Transverse colon (tissue), 4 donors: Measurements from ENCODE around the gene OGG1. TPM values are rescaled to one million over a fixed set of nuclear protein-coding genes. Genes with fewer than 3 reads are reported as not detected.

Experiments used
- DNase-seq: peaks from one replicate; pipeline ENCODE4 v3.0.0-alpha.2; 2019
- H3K27ac ChIP-seq, 4 donors: fragments of 200-600 bp; sonication (generic); 2 replicates each; pipeline ENCODE4 v1.5.1; 2016 to 2018; ENCODE audit warnings: inconsistent platforms in 4 of 4
- H3K27me3 ChIP-seq: fragments of 200-600 bp; sonication (generic); 2 replicates; pipeline ENCODE4 v1.5.1; 2017; ENCODE audit warnings: inconsistent platforms
- H3K36me3 ChIP-seq, 4 donors: fragments of 200-600 bp; sonication (generic); 2 replicates each; pipeline ENCODE4 v1.5.1; 2017 to 2019; ENCODE audit warnings: inconsistent platforms in 4 of 4
- H3K4me1 ChIP-seq, 4 donors: fragments of 200-600 bp; sonication (generic); 2 replicates each; pipeline ENCODE4 v1.5.1; 2017 to 2020; ENCODE audit warnings: inconsistent platforms in 4 of 4
- H3K4me3 ChIP-seq, 4 donors: fragments of 200-600 bp; sonication (generic); 1 replicate in 1 of 4; 2 replicates in 3 of 4; pipeline versions ENCODE4 v1.5.1 to v1.6.1; 2017 to 2019; ENCODE audit warnings: inconsistent platforms in 4 of 4
- H3K9me3 ChIP-seq, 2 donors: fragments of 200-600 bp; sonication (generic); 2 replicates each; pipeline ENCODE4 v1.5.1; 2017 to 2019; ENCODE audit warnings: inconsistent platforms in 2 of 2
- EP300 ChIP-seq: sonication (generic); formaldehyde crosslinking; IDR thresholded peaks from one replicate; pipeline ENCODE4 v1.6.1; 2017; ENCODE audit warnings: antibody characterized with exemption, low read depth
- POLR2A ChIP-seq: fragments of 450-650 bp; IDR thresholded peaks from one replicate; pipeline ENCODE4 v1.6.1; 2016; ENCODE audit warnings: antibody characterized with exemption, mild to moderate bottlenecking, moderate library complexity
- POLR2AphosphoS5 ChIP-seq, 3 donors: sonication (generic); formaldehyde crosslinking; IDR thresholded peaks; one replicate each; pipeline ENCODE4 v1.6.1; 2016; ENCODE audit warnings: antibody characterized with exemption in 3 of 3
- WGBS, 2 donors: methylation state at CpG; one replicate each; pipeline ENCODE4 v1.1.5; 2018; ENCODE audit warnings: low coverage in 1 of 2; 5-methylcytosine and 5-hydroxymethylcytosine counted together
- in situ Hi-C, 4 donors: fragments of 200-750 bp; cut with MboI; loops; one replicate each; pipeline versions ENCODE4 v1.15.0 to v1.15.1; 2017; ENCODE audit warnings: low sequenced_read_pairs in 3 of 4, low pct_ligation_motif_present in 1 of 4, low pct_unique_long_range_greater_than_20kb in 1 of 4
- intact Hi-C: fragments of 100-400 bp; cut with DNase I; formaldehyde crosslinking; loops from one replicate; pipeline ENCODE4 v1.15.1; 2023; ENCODE audit warnings: low total_unique reads
- total RNA-seq, 4 donors: library from RNA; depleted of rRNA; stranded (reverse); fragments of >200 nt; gene quantifications; one replicate each; pipeline ENCODE4 v1.1.0, GENCODE V29; 2016
- TF ChIP-seq, protein P1 (sequence below), 5 experiments: fragments of 200-600 bp in 3 of 5; fragments of 450-650 bp in 2 of 5; sonication (generic) in 3 of 5; IDR thresholded peaks; 1 replicate in 2 of 5; 2 replicates in 3 of 5; pipeline ENCODE4 v1.5.1; 2016 to 2017; ENCODE audit warnings: antibody characterized with exemption in 5 of 5, inconsistent platforms in 3 of 5, mild to moderate bottlenecking in 2 of 5, moderate library complexity in 1 of 5

The OGG1 gene
- total RNA-seq, 4 donors from 2014 or later: 27.8 to 69.5 (median 39.7) TPM

DNA sequence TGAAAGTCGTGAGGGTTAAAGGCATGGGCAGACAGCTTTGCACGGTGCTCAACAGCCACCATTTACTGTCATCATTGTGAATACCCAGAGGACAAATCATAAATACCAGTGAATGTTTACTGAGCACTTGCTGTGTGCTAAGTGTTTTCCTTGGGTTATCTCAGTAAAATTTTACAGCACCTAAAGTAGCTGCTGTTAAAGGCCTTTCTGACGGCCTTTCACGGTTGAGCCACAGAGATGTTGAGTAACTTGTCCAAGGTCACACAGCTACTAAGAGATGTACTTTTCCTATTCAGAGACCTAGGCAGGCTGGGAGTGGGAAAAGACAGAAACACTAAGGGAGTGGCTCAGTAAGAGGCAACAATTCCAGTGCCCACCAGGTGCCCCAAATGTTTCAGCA, 46.5 kb upstream of the OGG1 start:
- intact Hi-C loops: no loop called here
- H3K27ac ChIP-seq: no peak overlapping the region
- H3K4me1 ChIP-seq: peaks cover 11 to 19% (median 16%) of the 10 kb centered on the region in 4 donors
- H3K36me3 ChIP-seq: peaks cover 0 to 11% (median 0%) of the 10 kb centered on the region in 4 donors
- DNase-seq: no peak
- peaks cover 19% of the 10 kb centered on the region for H3K27me3 ChIP-seq
- H3K4me3 ChIP-seq: no peak overlapping the region
- no peaks in the 10 kb centered on the region for H3K9me3 ChIP-seq
- 77 to 84% methylated on average over 3 to 4 of the region's 4 CpGs for WGBS, 2 donors
- TF ChIP-seq POLR2A: no peak
- TF ChIP-seq, protein P1, sequence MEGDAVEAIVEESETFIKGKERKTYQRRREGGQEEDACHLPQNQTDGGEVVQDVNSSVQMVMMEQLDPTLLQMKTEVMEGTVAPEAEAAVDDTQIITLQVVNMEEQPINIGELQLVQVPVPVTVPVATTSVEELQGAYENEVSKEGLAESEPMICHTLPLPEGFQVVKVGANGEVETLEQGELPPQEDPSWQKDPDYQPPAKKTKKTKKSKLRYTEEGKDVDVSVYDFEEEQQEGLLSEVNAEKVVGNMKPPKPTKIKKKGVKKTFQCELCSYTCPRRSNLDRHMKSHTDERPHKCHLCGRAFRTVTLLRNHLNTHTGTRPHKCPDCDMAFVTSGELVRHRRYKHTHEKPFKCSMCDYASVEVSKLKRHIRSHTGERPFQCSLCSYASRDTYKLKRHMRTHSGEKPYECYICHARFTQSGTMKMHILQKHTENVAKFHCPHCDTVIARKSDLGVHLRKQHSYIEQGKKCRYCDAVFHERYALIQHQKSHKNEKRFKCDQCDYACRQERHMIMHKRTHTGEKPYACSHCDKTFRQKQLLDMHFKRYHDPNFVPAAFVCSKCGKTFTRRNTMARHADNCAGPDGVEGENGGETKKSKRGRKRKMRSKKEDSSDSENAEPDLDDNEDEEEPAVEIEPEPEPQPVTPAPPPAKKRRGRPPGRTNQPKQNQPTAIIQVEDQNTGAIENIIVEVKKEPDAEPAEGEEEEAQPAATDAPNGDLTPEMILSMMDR (IDR thresholded peaks at IDR 0.05): no peak
- TF ChIP-seq POLR2AphosphoS5 (IDR thresholded peaks at IDR 0.05): no peak
- no peak for TF ChIP-seq EP300
- in situ Hi-C loops: no loop called here

DNA sequence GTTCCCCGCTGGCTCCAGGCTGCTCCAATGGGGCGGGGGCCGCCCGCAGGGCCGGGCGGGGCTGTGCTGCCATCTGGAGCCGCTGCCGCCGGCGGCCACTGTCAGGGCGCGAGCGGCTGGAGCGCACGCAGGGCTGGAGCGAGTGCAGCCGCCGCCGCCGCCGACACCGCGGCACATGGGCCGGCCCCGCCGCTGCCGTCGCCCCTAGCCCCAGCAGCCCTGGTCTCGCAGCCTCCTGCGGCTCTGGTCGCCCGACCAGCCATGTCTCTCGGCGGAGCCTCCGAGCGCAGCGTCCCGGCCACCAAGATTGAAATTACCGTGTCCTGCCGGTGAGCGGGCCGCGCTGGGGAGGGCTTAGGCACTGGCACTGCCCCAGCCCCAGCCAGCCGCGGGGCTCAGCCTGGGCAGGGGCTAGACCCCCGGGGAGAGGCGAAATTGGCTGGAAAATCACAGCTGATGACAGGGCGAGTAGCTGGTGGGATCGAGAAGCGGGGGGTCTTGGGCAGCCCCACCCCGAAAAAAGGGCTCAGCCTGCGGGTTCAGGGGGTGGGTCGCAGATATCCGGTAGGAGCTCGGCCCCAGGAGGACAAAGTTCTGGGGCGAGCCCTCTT, 45.9 kb upstream of the OGG1 start, which contains the start of gene CPNE9:
Gene CPNE9 (plus strand): TSS at position 98 of the 611 bp plus-strand sequence. CDS start 164 bp downstream, at position 262.
- in situ Hi-C loops: no loop called here
- H3K4me1 ChIP-seq: peaks cover 11 to 19% (median 16%) of the 10 kb centered on the region in 4 donors
- H3K36me3 ChIP-seq: peaks cover 0 to 6% (median 0%) of the 10 kb centered on the region in 4 donors
- intact Hi-C loops: no loop called here
- H3K4me3 ChIP-seq: peak within 1 kb of the TSS in 3 of 4 donors; percentile 1 to 43 (median 30)
- TF ChIP-seq EP300: no peak
- TF ChIP-seq POLR2A: no peak
- TF ChIP-seq, protein P1 (IDR thresholded peaks at IDR 0.05): no peak
- TF ChIP-seq POLR2AphosphoS5 (IDR thresholded peaks at IDR 0.05): no peak
- DNase-seq: no peak
- H3K27me3 ChIP-seq: peaks cover 19% of the 10 kb centered on the region
- 4% methylated on average over 23 of the region's 56 CpGs; no CpG with 5 or more reads in 1 of the 2 donors for WGBS, 2 donors
- H3K27ac ChIP-seq: no peak within 1 kb of the TSS
- no peaks in the 10 kb centered on the region for H3K9me3 ChIP-seq

DNA sequence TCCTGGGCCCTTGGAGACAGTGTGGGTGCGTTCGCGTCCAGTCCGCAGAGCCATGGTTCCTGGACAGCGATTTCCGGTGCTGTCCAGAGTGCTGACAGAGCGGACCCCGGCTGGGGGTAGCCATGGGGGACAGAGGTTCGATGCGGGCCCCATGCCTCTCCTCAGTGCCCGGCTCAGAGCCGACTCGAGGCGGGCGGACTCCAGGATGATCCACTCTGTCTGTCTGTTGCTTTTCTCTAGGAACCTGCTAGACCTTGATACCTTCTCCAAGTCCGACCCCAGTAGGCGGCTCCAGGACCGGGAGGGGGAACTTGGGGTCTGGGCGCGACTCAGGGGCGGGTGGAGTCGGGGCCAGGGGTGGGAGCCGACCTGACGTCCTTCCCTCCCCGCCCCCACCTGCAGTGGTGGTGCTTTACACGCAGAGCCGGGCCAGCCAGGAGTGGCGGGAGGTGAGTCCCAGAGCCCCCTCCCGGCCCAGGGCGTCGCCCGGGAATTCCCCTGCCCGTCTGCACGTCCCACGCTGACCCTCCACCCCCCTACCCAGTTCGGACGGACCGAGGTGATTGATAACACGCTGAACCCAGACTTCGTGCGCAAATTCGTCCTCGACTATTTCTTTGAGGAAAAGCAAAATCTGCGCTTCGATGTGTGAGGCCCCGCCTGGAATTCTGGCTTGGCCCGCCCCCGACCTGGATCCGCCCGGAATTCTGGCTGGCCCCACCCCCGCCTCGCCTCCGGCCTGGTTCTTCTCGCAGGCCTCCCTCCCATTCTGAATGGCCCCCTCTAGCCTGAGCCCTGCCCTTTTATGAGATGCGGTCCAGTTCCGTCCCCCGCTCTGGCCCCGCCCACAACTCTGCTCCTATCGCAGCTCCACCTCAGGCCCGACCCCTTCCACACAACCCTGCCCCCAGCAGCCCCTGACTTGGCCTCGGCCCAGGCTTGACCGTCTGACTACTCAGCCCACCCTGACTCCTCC, 45.1 kb upstream of the OGG1 start:
- Histone ChIP-seq H3K4me3 (peak overlapping the region in 3 of 4 donors; percentile 1 to 43 (median 30)), H3K4me1 (peaks cover 11 to 19% (median 16%) of the 10 kb centered on the region in 4 donors), H3K36me3 (peaks cover 0 to 6% (median 0%) of the 10 kb centered on the region in 4 donors), H3K27ac (no peak overlapping the region), H3K9me3 (no peaks in the 10 kb centered on the region), H3K27me3 (peaks cover 19% of the 10 kb centered on the region)
- WGBS, 2 donors: 4% methylated on average over 42 of the region's 62 CpGs; no CpG with 5 or more reads in 1 of the 2 donors
- in situ Hi-C loops (no loop called here), intact Hi-C loops (no loop called here)
- peak; percentile 26 for DNase-seq
- TF ChIP-seq POLR2A (no peak), POLR2AphosphoS5 (IDR thresholded peaks at IDR 0.05) (no peak), EP300 (no peak)
- TF ChIP-seq, protein P1 (IDR thresholded peaks at IDR 0.05): no peak

DNA sequence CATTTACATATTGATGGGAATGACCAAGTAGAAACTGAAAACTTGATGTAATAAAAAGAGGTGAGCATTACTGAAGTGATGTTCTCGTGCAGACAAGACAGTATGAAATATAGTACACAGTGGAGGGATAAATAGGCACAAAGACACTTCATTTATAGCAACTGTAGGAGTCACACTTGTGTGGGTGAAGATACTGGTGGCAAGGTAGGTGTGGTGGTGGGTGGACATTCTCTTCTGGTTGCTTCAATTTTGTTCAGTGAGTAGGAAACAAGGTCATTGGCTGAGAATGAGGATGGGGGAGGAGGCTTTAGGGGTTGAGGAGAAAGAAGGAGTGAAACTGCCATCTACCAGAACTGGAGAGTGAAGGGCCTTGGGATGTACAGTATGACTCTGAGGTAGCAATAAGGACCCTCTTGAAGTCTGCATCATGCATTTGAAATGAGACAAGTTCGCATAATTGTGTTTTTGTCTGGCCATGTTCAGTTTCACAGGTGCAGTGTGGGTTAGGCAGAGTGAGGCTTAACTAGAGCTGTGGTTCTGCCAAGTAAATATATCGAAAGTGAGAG, 39.5 kb upstream of the OGG1 start:
- Histone ChIP-seq H3K9me3 (no peaks in the 10 kb centered on the region), H3K36me3 (no peaks in the 10 kb centered on the region), H3K27ac (no peak overlapping the region), H3K4me3 (no peak overlapping the region), H3K4me1 (peaks cover 0 to 1% (median 0%) of the 10 kb centered on the region in 4 donors), H3K27me3 (peaks cover under 1% of the 10 kb centered on the region)
- no peak for DNase-seq
- 42 to 77% methylated on average over 1 to 3 of the region's 3 CpGs for WGBS, 2 donors
- intact Hi-C loops (no loop called here), in situ Hi-C loops (no loop called here)
- no peak for TF ChIP-seq EP300
- TF ChIP-seq POLR2AphosphoS5 (IDR thresholded peaks at IDR 0.05): no peak
- TF ChIP-seq, protein P1 (IDR thresholded peaks at IDR 0.05): no peak
- no peak for TF ChIP-seq POLR2A
